IMR-90 (cell line): ENCODE results near the gene PRF1. TPM values are rescaled to one million over a fixed set of nuclear protein-coding genes. Genes with fewer than 3 reads are reported as not detected.

Experiments used
- ATAC-seq: fragments of 200-7000 bp; cut with Tn5 transposase; 2 replicates; pipeline ENCODE4 v1.9.1; 2020; ENCODE audit warnings: low read depth, mild to moderate bottlenecking, moderate library complexity
- BruUV-seq: library from RNA; stranded (reverse); fragments of 400-500 nt; replicated peaks from 2 replicates; lab custom pipeline; 2021; lab: Mats Ljungman, UMichigan
- CTCF ChIA-PET: fragments of 300-600 bp; formaldehyde crosslinking; extraction: SDS; loops from one replicate; lab custom pipeline; 2021; ENCODE audit warnings: antibody characterized with exemption; lab: Yijun Ruan, JAX
- POLR2A ChIA-PET: fragments of 300-600 bp; sonication (Branson Sonifier 250); formaldehyde crosslinking; loops from one replicate; lab custom pipeline; 2022; ENCODE audit warnings: antibody characterized with exemption; ENCODE audit not compliant: unreplicated experiment; lab: Charles Lee
- DNase-seq: peaks from one replicate; pipeline ENCODE4 v3.0.0; 2013
- H2AFZ ChIP-seq: replicated peaks from 2 replicates; pipeline ENCODE3; 2013; ENCODE audit warnings: low read length, mild to moderate bottlenecking; ENCODE audit not compliant: poor library complexity
- H2AK5ac ChIP-seq: 2 replicates; pipeline ENCODE4 v1.6.1; 2013; ENCODE audit warnings: low read depth, low read length, inconsistent platforms
- H2AK9ac ChIP-seq: replicated peaks from 2 replicates; pipeline ENCODE3; 2013; ENCODE audit warnings: mild to moderate bottlenecking, low read depth, low read length, moderate library complexity; ENCODE audit not compliant: poor library complexity
- H2BK120ac ChIP-seq: 2 replicates; pipeline ENCODE4 v1.6.1; 2013; ENCODE audit warnings: low read depth, low read length, inconsistent platforms
- H2BK15ac ChIP-seq: 3 replicates; pipeline ENCODE4 v1.6.1; 2013; ENCODE audit warnings: low read depth, low read length, inconsistent platforms
- H2BK20ac ChIP-seq: 2 replicates; pipeline ENCODE4 v1.6.1; 2013; ENCODE audit warnings: low read depth, mild to moderate bottlenecking, inconsistent platforms, low read length, moderate library complexity
- H2BK5ac ChIP-seq: 2 replicates; pipeline ENCODE4 v1.6.1; 2013; ENCODE audit warnings: mild to moderate bottlenecking, low read depth, low read length, inconsistent platforms; ENCODE audit not compliant: poor library complexity, severe bottlenecking
- H3K14ac ChIP-seq: replicated peaks from 2 replicates; pipeline ENCODE4 v1.6.1; 2013; ENCODE audit warnings: low read depth, low read length, inconsistent platforms
- H3K18ac ChIP-seq: 2 replicates; pipeline ENCODE4 v1.6.1; 2013; ENCODE audit warnings: low read depth, low read length, control low read depth
- H3K23ac ChIP-seq: 2 replicates; pipeline ENCODE4 v1.6.1; 2013; ENCODE audit warnings: low read depth, low read length, inconsistent platforms
- H3K27ac ChIP-seq: 2 replicates; pipeline ENCODE4 v1.5.1; 2013; ENCODE audit warnings: mild to moderate bottlenecking, control low read depth, low read length; ENCODE audit not compliant: insufficient read depth
- H3K27me3 ChIP-seq: 2 replicates; pipeline ENCODE4 v1.6.1; 2013; ENCODE audit warnings: low read length; ENCODE audit not compliant: control insufficient read depth, insufficient read depth
- H3K36me3 ChIP-seq: 2 replicates; pipeline ENCODE4 v1.6.1; 2013; ENCODE audit warnings: low read length, mixed read lengths; ENCODE audit not compliant: control insufficient read depth, insufficient read depth
- H3K4ac ChIP-seq: 2 replicates; pipeline ENCODE4 v1.6.1; 2013; ENCODE audit warnings: low read depth, low read length, inconsistent platforms
- H3K4me1 ChIP-seq: 2 replicates; pipeline ENCODE4 v1.6.1; 2013; ENCODE audit warnings: low read length, mixed read lengths; ENCODE audit not compliant: control insufficient read depth, insufficient read depth
- H3K4me2 ChIP-seq: 2 replicates; pipeline ENCODE4 v1.6.1; 2013; ENCODE audit warnings: low read depth, mild to moderate bottlenecking, control low read depth, low read length, moderate library complexity
- H3K4me3 ChIP-seq: 2 replicates; pipeline ENCODE4 v1.5.1; 2013; ENCODE audit warnings: low read depth, mild to moderate bottlenecking, control low read depth, low read length, moderate library complexity; ENCODE audit not compliant: insufficient read depth
- H3K56ac ChIP-seq: 2 replicates; pipeline ENCODE4 v1.6.1; 2013; ENCODE audit warnings: low read length, inconsistent platforms; ENCODE audit not compliant: insufficient read depth; ENCODE audit errors: extremely low read depth
- H3K79me1 ChIP-seq, 2 experiments: 2 replicates each; pipeline ENCODE4 v1.6.1; 2013; ENCODE audit warnings: low read length in 2 of 2, inconsistent platforms in 1 of 2, low read depth in 1 of 2
- H3K9ac ChIP-seq: 2 replicates; pipeline ENCODE4 v1.6.1; 2013; ENCODE audit warnings: low read depth, low read length, control low read depth
- H3K9me1 ChIP-seq: 2 replicates; pipeline ENCODE4 v1.6.1; 2013; ENCODE audit warnings: low read length, inconsistent platforms; ENCODE audit not compliant: insufficient read depth
- H3K9me3 ChIP-seq: 2 replicates; pipeline ENCODE4 v1.6.1; 2013; ENCODE audit warnings: low read length; ENCODE audit not compliant: control insufficient read depth, insufficient read depth
- H4K20me1 ChIP-seq: 2 replicates; pipeline ENCODE4 v1.6.1; 2013; ENCODE audit warnings: low read length, inconsistent platforms; ENCODE audit not compliant: insufficient read depth
- H4K5ac ChIP-seq: 2 replicates; pipeline ENCODE4 v1.6.1; 2013; ENCODE audit warnings: mild to moderate bottlenecking, low read depth, low read length, control low read depth
- H4K8ac ChIP-seq, 2 experiments: 2 replicates each; pipeline ENCODE4 v1.6.1; 2013; ENCODE audit warnings: low read depth in 2 of 2, low read length in 2 of 2, control low read depth in 1 of 2, inconsistent platforms in 1 of 2
- H4K91ac ChIP-seq: 2 replicates; pipeline ENCODE4 v1.6.1; 2013; ENCODE audit warnings: low read depth, low read length, inconsistent platforms; ENCODE audit not compliant: insufficient read depth
- ELK1 ChIP-seq: fragments of 150-350 bp; IDR thresholded peaks from 2 replicates; pipeline ENCODE4 v1.6.1; 2016; ENCODE audit warnings: low read depth, mild to moderate bottlenecking, low read length, moderate library complexity, borderline replicate concordance
- FOS ChIP-seq: fragments of 150-350 bp; IDR thresholded peaks from 2 replicates; pipeline ENCODE4 v1.6.1; 2016; ENCODE audit warnings: low read depth, low read length
- MXI1 ChIP-seq: IDR thresholded peaks from 2 replicates; pipeline ENCODE4 v1.6.1; 2012; ENCODE audit warnings: low read depth, mild to moderate bottlenecking, low read length, moderate library complexity, borderline replicate concordance
- WGBS, 2 experiments: methylation state at CpG; one replicate each; pipeline versions ENCODE4 v1.1.5 to v1.1.7; 2013; ENCODE audit warnings: missing lambda C conversion rate in 2 of 2; ENCODE audit not compliant: insufficient read length in 1 of 2; ENCODE audit errors: extremely low coverage in 2 of 2; 5-methylcytosine and 5-hydroxymethylcytosine counted together
- dilution Hi-C: fragments of 300-500 bp; cut with HindIII; formaldehyde crosslinking; loops from one replicate; pipeline ENCODE4 v1.14.3; 2018; ENCODE audit warnings: low sequenced_read_pairs; ENCODE audit not compliant: unreplicated experiment
- in situ Hi-C: fragments of 300-500 bp; cut with MboI; formaldehyde crosslinking; loops from 3 replicates; pipeline ENCODE4 v1.14.3; 2019; ENCODE audit warnings: low sequenced_read_pairs, inconsistent platforms, mixed read lengths
- intact Hi-C: fragments of 100-400 bp; cut with micrococcal nuclease; formaldehyde crosslinking; loops from 2 replicates; pipeline ENCODE4 v1.10.0; 2022
- polyA plus RNA-seq, 3 experiments: library from polyadenylated mRNA; depleted of rRNA; stranded (reverse); fragments of >200 nt; gene quantifications; 2 replicates each; pipeline ENCODE4 v1.2.3, GENCODE V29; 2012; ENCODE audit warnings: low replicate concordance in 1 of 3
- total RNA-seq: library from RNA; depleted of rRNA; stranded (reverse); fragments of >200 nt; gene quantifications from 2 replicates; pipeline ENCODE4 v1.2.3, GENCODE V29; 2012

The PRF1 gene
- total and polyA plus RNA-seq, 2 of the 4 experiments (the other 2 are of a cell fraction) = not detected

DNA sequence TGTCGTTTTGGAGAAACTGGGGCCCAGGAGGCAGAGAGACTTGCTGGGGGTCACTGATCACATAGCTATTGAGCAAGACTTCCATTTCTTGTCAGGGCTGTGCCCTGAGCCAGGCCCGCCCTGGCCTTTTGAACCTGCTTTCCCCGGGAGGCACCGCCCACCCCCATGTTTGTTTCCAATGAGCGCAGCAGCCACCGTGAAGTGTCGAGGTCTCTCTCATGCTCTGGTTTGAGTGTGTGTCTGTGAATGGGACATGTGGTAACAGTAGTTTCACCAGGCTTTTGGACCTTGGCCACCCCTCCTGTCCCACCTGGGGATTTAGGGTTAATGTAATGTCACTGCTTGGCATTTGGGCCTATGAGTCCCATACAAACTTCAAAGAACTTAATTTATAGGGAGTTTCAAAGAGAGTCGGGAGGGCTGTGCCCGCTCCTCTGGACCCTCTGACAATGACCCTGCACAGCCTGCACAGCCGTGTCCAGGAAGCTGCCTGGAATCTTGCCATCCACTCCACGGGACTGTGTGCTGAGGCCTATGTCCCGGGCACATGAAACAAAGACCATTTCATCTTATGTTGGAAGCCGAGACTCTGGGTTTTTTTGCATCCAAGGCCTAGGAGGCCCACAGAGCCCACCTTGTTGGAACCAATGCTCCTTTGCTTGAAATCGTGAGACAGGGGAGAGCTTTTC lies 6.3 kb downstream of the PRF1 start:
- Histone ChIP-seq H3K4me3 (no peak overlapping the region), H3K18ac (no peak overlapping the region), H3K23ac (no peak overlapping the region), H4K8ac (no peak overlapping the region), H3K9me3 (no peaks in the 10 kb centered on the region), H4K5ac (no peak overlapping the region), H3K27me3 (peaks cover 26% of the 10 kb centered on the region), H3K4ac (no peak overlapping the region), H2AK5ac (no peak overlapping the region), H3K14ac (no peak overlapping the region), H2AK9ac (no peak overlapping the region), H4K91ac (no peak overlapping the region), H3K56ac (no peak overlapping the region), H3K79me1 (no peaks in the 10 kb centered on the region), H2BK15ac (no peak overlapping the region), H3K4me1 (no peaks in the 10 kb centered on the region), H3K9me1 (0 out of 2 replicates have a peak, but pooled peaks cover under 1% of the 10 kb centered on the region), H3K9ac (no peak overlapping the region), H2BK120ac (no peak overlapping the region), H2BK5ac (no peak overlapping the region), H3K36me3 (no peaks in the 10 kb centered on the region), H3K4me2 (no peak overlapping the region), H4K20me1 (no peaks in the 10 kb centered on the region), H2BK20ac (no peak overlapping the region), H3K27ac (no peak overlapping the region), H2AFZ (no peak overlapping the region)
- no TSS peak for BruUV-seq
- ChIA-PET POLR2A (no interaction called here), CTCF (no interaction called here)
- in situ Hi-C loops = no loop called here
- TF ChIP-seq FOS (no peak), MXI1 (no peak), ELK1 (no peak)
- intact Hi-C loops = no loop called here
- ATAC-seq = no peak
- no peak for DNase-seq
- dilution Hi-C loops = no loop called here
- 38% methylated on average over 4 of the region's 14 CpGs; no CpG with 5 or more reads in 1 of the 2 experiments for WGBS, 2 experiments
